Endothelial cell of umbilical vein (primary cell): Measurements from ENCODE around the gene CFAP73.

Source experiments
- CTCF ChIP-seq, 2 donors: IDR thresholded peaks; 1 replicate in 1 of 2; 2 replicates in 1 of 2; pipeline ENCODE4 v1.5.1; 2011; ENCODE audit warnings: low read length in 2 of 2, mild to moderate bottlenecking in 2 of 2, moderate library complexity in 2 of 2, control low read depth in 1 of 2, inconsistent platforms in 1 of 2, low read depth in 1 of 2; ENCODE audit not compliant: insufficient read depth in 1 of 2; ENCODE audit errors: extremely low read depth in 1 of 2
- EZH2 ChIP-seq: IDR thresholded peaks from 2 replicates; pipeline ENCODE4 v1.6.1; 2012; ENCODE audit warnings: borderline replicate concordance, low read depth, mild to moderate bottlenecking, moderate library complexity, low read length, inconsistent platforms; ENCODE audit not compliant: severe bottlenecking
- FOS ChIP-seq: IDR thresholded peaks from 2 replicates; pipeline ENCODE4 v1.6.1; 2011; ENCODE audit warnings: mild to moderate bottlenecking, low read length, moderate library complexity, borderline replicate concordance; ENCODE audit not compliant: insufficient read depth
- MAX ChIP-seq: IDR thresholded peaks from 2 replicates; pipeline ENCODE4 v1.6.1; 2011; ENCODE audit not compliant: insufficient read depth, insufficient read length
- MYC ChIP-seq: IDR thresholded peaks from one replicate; pipeline ENCODE4 v1.6.1; 2011; ENCODE audit warnings: mild to moderate bottlenecking, low read depth, low read length
- POLR2A ChIP-seq: IDR thresholded peaks from 2 replicates; pipeline ENCODE4 v1.6.1; 2012; ENCODE audit warnings: low read depth, mild to moderate bottlenecking, control low read depth, low read length
- POLR2AphosphoS5 ChIP-seq: IDR thresholded peaks from 2 replicates; pipeline ENCODE4 v1.6.1; 2012; ENCODE audit warnings: low read depth, mild to moderate bottlenecking, control low read depth, low read length, moderate library complexity; ENCODE audit not compliant: insufficient read depth

- no peak for TF ChIP-seq POLR2AphosphoS5
- TF ChIP-seq CTCF (IDR thresholded peaks at IDR 0.05; ENCODE audit: extremely low read depth in 1 of 2, insufficient read depth in 1 of 2, low read depth in 1 of 2, low read length in 2 of 2), result no peak
- TF ChIP-seq MYC, result no peak
- TF ChIP-seq POLR2A, result no peak
- TF ChIP-seq EZH2, result no peak
- no peak for TF ChIP-seq MAX
- TF ChIP-seq FOS, result no peak
These were observed 21.4 kb downstream of the CFAP73 start for GRCh38 chr12:113170926-113171325.
